ENCODE measurements around the gene ATP5PO. TPM values are rescaled to one million over a fixed set of nuclear protein-coding genes. Genes with fewer than 3 reads are reported as not detected.
A peak's percentile ranks its signal among the peaks of the same experiment; 100 is the strongest.

Gene ATP5PO
- total and polyA plus RNA-seq, 2 of the 8 experiments (the other 6 are each of a cell fraction or from before 2014, with no cell fraction given) = 251 to 267 TPM

DNA sequence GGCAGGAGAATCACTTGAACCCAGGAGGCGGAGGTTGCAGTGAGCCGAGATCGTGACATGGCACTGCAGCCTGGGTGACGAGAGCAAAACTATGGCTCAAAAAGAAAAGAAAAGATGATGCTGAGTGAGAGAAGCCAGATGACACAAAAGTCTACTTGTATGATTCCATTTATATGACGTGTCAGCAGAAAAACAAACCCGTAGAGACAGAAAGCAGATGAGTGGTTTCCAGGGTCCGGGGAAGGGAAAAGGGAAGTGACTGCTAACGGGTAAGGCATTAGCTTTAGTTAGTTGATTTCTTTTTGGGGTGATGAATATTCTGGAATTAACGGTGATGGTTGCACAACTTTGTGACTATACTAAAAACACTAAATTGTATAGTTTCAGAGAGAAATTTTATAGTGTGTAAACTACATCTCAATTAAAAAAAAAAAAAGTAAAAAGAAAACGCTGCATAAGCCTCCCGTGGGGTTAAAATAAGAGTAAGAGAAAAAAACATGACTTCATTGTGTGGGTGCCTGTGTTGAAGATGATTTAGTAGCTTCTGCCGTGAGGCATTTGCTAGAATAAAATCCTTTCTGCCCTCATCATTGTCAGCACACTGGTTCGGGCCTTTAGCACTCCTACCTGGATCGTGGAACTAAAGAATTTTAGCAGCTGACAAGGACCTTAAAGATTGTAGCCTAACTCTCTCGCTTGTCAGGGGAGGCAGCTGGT, 24.7 kb upstream of the ATP5PO start:
- H2BK12ac ChIP-seq (ENCODE audit: low read depth, low read length) = no peak overlapping the region
- no peak overlapping the region for H2BK20ac ChIP-seq (ENCODE audit: low read length)
- no peak overlapping the region for H4K5ac ChIP-seq (ENCODE audit: insufficient read length, low read depth, low read length)
- no peak overlapping the region for H4K8ac ChIP-seq (ENCODE audit: extremely low read depth, insufficient read depth, low read length)
- WGBS, 2 experiments (ENCODE audit: extremely low coverage in 1 of 2, insufficient coverage in 1 of 2, insufficient read length in 1 of 2, insufficient replicate concordance in 2 of 2, low coverage in 1 of 2, low lambda C conversion rate in 2 of 2, missing lambda C conversion rate in 1 of 2) = 90% methylated on average over 15 of the region's 15 CpGs; no CpG with 5 or more reads in 1 of the 2 experiments
- H3K79me2 ChIP-seq (ENCODE audit: control insufficient read depth in 1 of 2, insufficient read depth in 2 of 2, low read length in 2 of 2) = no peaks in the 10 kb centered on the region
- H2BK15ac ChIP-seq (ENCODE audit: low read length) = no peak overlapping the region
- no peak overlapping the region for H2AFZ ChIP-seq (ENCODE audit: low read length)
- peaks cover 7% of the 10 kb centered on the region; the same call in 1 of the 2 replicates for H3K79me1 ChIP-seq (ENCODE audit: low read depth, low read length)
- H3K4me2 ChIP-seq (ENCODE audit: insufficient read depth in 1 of 2, low read depth in 2 of 2, low read length in 2 of 2) = no peak overlapping the region
- H3K14ac ChIP-seq (ENCODE audit: insufficient read length) = no peak overlapping the region
- H3K27ac ChIP-seq (ENCODE audit: low read depth, low read length) = no peak overlapping the region
- H4K91ac ChIP-seq (replicated peaks; ENCODE audit: insufficient read length, low read length) = no peak overlapping the region
- H3K23me2 ChIP-seq (ENCODE audit: low read depth, low read length) = no peaks in the 10 kb centered on the region
- H3K36me3 ChIP-seq (ENCODE audit: control insufficient read depth in 2 of 4, insufficient read depth in 4 of 4, low read length in 3 of 4) = peaks cover 0 to 10% (median 2%) of the 10 kb centered on the region in 4 experiments; a peak in 2 of 8 replicates
- peaks cover 0 to 7% of the 10 kb centered on the region in 2 experiments; a peak in 1 of 4 replicates for H3K9me3 ChIP-seq (ENCODE audit: insufficient read depth in 2 of 2, low read depth in 1 of 2, low read length in 1 of 2)
- H4K20me1 ChIP-seq (replicated peaks in 1 of 2; ENCODE audit: control insufficient read depth in 1 of 2, insufficient read depth in 2 of 2, low read length in 2 of 2) = no peaks in the 10 kb centered on the region
- H2AK5ac ChIP-seq (ENCODE audit: low read depth, low read length) = no peak overlapping the region
- H3K4me3 ChIP-seq (ENCODE audit: extremely low read depth in 1 of 4, insufficient read depth in 2 of 4, low read depth in 3 of 4, low read length in 4 of 4) = no peak overlapping the region
- H3K27me3 ChIP-seq (replicated peaks in 1 of 4; ENCODE audit: control insufficient read depth in 3 of 4, extremely low read depth in 1 of 4, insufficient read depth in 3 of 4, low read length in 3 of 4) = no peaks in the 10 kb centered on the region
- no peak for FAIRE-seq
- peak overlapping the region; percentile 6; the same call in 1 of the 2 replicates for H2BK5ac ChIP-seq (ENCODE audit: low read depth, low read length)
- no peak overlapping the region for H3K18ac ChIP-seq (ENCODE audit: extremely low read depth, low read length)
- ChIA-PET CTCF (ENCODE audit: partially characterized antibody) (interaction anchor here (0.9 to 3.8 kb wide), 4 partner anchors 9 to 47 kb away, joined by 3 to 18 read pairs (median 4); no protein-coding TSS in a partner anchor), POLR2A (ENCODE audit: partially characterized antibody) (interaction anchor here (0.8 kb wide), 1 partner anchor 377 kb away, joined by 4 read pairs; no protein-coding TSS in a partner anchor)
- H3K56ac ChIP-seq (replicated peaks; ENCODE audit: insufficient read length, low read depth, low read length) = no peak overlapping the region
- DNase-seq (ENCODE audit: low read depth in 1 of 2, low spot score in 2 of 2) = peak in 1 of 2 experiments; percentile 29
- peaks cover 1 to 7% (median 5%) of the 10 kb centered on the region in 4 experiments; a peak in 2 of 7 replicates for H3K4me1 ChIP-seq (replicated peaks in 1 of 4; ENCODE audit: control insufficient read depth in 3 of 4, insufficient read depth in 4 of 4, low read length in 3 of 4)
- H3K23ac ChIP-seq (ENCODE audit: insufficient read length) = no peak overlapping the region
- TF ChIP-seq MAFK (IDR thresholded peaks at IDR 0.05; ENCODE audit: low read depth, low read length) (peak; percentile 35; the same call in 1 of the 2 replicates), TAF7 (optimal IDR thresholded peaks at IDR 0.05; ENCODE audit: borderline replicate concordance, low read depth, low read length) (no peak)
- H3K4ac ChIP-seq (replicated peaks; ENCODE audit: insufficient read length, low read depth, low read length) = no peak overlapping the region
- no peak overlapping the region for H3K9ac ChIP-seq (replicated peaks in 1 of 4; ENCODE audit: extremely low read depth in 1 of 4, low read depth in 3 of 4, low read length in 3 of 4)
- H2BK120ac ChIP-seq (replicated peaks; ENCODE audit: low read depth, low read length) = no peak overlapping the region
